Stimulated activated CD8-positive, alpha-beta memory T cell treated with anti-CD3 and anti-CD28 coated beads, Interleukin-2, amount 100 ng/mL, for 48 hours (primary cell): ENCODE data around the gene NEGR1.

Experiments
- DNase-seq, 2 donors: peaks; one replicate each; pipeline ENCODE4 v3.0.0-alpha.2; 2020; ENCODE audit warnings: low read depth in 2 of 2

The NEGR1 gene

DNA sequence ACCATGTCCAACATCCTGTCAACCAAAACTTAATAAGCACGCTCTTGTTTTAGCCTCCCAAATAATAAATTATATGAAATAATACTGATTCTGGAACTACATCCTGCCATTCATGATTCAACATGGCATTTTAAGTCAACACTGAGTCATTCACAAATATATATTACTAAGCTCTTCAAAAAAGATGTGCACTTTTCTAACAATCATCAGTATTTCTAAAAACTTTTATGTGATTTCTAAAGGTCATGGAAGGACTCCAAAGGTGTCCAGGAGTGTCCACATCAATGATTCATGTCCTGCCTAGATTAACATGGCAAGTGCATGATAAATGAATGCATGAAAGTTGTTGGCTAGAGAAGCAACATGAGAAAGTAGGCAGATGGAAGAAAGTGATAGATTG, 51.6 kb downstream of the NEGR1 start:
- no peak for DNase-seq

DNA sequence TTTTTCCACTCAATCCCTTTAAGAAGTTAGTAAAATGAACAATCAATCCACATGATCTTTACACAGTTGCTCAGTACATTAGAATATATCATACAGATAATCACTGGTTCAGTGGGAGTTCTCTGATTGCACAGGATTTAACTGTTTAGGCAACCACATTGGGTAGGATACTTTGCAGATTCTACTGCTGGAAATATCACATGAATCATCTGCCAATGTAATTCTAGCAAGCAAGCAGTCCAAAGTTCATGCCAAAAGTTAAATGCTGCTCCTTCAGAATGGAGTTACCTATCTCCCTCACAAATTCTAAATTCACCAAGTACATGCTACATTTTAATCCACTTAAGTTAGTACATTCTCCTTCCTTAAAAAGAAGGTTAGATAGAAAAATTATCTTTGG, 52.4 kb downstream of the NEGR1 start:
- DNase-seq: no peak

DNA sequence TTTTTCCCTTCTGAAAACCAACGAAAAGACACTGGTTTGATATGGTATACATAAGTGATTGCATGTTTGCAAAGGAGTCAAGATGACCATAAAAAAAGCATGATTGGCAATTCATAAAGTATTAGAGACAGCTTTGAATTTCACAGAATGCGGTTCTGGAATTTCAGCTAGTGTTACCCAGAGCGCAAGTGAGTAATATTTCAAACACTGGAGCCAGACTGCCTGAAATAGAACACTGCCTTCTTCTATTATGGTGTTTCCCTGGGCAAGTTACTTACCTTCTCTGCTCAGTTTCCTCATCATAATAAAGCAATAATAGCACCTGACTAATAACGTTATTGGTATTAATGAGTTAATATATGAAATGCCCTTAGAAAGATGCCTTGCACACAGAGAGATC, 54.7 kb downstream of the NEGR1 start:
- no peak for DNase-seq

DNA sequence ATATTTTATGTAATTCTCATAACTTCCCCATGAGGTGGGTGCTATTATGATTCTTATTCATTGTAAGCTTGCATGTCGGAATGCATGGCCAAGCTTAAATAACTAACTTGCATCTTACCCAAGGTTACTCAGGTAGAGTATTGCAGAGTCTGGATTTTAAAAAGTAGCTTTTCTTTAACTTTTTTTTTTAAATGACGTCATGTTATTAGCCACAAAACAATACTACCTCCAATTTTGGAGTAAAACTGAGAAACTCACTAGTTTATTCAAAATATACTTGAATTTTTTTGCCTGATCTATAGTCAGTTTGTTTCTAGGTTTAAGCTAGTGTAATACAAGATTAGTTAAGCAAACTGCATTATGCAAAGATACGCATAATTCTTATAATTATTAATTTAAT, 57.8 kb downstream of the NEGR1 start:
- DNase-seq: no peak

DNA sequence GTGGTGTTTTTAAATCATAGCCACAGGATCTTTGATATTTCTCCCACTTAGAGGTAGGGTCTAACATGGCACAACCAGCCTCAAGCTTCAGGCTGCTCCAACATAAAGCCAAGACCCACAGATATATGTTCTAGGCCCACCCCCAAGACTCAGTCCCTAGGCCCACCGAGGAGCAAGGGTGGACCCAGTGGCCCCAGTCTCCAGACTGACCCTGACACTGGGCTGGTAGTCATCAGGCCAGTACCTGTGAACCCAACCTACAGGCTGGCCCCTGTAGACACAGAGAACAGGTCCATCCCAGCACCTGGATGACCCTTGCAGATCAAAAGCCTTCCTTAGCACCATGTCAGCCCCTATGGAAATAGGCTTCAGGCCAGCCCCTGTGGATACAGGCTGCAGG, 60.5 kb downstream of the NEGR1 start:
- DNase-seq: no peak

DNA sequence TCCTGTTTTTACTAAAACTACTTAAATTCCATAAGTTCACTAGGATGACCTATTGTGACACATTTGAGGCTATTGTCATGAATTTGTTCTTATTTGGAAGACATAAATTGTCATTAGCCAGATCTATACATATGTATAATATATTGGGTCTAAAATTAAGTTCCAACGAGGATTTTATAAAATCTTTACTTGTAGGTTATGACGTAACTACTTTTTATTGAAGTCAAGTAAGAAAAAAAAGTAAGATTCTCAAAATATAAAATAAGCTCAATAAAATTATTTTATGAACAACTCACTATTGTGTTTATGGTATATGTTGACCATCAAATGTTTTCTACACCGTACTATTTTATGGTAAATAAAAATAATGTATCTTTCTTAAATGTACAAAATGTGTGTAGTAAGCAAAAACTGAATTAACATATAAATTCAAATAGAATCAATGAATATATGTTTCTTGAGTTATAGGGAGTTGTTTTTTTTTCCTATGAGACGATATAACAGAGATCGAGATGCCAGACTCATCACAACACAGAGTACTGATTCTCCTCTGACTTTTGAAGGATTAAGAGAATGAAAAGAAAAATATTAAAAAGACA, 64.1 kb downstream of the NEGR1 start:
- no peak for DNase-seq

DNA sequence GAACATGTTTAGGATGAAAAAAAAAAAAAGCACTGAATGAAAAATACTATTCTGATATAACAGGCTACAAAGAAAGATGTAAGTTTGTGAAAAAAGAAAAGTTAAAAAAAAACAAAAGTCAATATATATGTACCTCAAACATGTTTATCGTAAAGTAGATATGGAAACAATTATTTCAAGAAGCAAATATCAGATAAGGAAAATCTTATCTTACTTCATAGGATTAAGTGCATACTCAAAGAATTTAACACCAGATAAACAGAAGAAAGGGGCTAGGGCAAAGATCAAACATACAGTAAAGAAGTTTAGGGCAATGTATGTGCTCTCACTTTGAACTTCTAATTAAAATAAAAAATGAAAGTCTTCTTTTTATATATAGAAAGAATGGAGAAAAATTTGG, 75.3 kb downstream of the NEGR1 start:
- no peak for DNase-seq

DNA sequence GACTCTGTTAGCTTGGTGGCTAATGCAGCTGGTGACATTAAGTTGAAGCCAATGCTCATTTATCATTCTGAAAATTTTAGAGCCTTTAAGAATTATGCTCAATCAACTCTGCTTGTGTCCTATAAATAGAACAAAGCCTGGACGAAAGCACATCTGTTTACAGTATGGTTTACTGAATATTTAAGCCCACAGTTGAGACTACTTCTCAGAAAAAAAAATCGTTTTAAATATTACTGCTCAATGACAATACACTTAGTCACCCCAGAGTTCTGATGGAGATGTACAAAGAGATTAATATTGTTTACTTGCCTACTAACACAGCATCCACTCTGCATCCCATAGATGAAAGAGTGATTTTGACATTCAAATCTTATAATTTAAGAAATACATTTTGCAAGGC, 79.6 kb downstream of the NEGR1 start:
- DNase-seq: no peak

DNA sequence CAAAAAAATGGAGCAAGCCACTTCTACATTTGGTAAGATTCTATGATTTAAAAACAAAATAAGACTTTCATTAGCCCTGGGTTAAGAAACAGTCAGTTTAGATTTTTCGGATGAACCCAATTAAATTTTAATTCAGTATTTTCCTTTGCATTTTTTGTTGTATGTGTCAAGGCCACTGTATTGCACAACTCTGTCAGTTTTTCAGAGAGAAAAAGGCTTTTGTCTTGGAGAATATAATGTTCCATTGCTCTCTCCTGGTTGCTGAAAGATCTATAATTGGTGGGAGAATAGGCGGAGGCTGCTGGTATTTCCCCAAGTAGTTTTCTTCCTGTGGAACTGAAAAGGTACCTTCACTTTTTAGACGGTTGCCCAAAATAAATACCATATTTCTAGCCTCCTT, 84.6 kb downstream of the NEGR1 start:
- DNase-seq: no peak

DNA sequence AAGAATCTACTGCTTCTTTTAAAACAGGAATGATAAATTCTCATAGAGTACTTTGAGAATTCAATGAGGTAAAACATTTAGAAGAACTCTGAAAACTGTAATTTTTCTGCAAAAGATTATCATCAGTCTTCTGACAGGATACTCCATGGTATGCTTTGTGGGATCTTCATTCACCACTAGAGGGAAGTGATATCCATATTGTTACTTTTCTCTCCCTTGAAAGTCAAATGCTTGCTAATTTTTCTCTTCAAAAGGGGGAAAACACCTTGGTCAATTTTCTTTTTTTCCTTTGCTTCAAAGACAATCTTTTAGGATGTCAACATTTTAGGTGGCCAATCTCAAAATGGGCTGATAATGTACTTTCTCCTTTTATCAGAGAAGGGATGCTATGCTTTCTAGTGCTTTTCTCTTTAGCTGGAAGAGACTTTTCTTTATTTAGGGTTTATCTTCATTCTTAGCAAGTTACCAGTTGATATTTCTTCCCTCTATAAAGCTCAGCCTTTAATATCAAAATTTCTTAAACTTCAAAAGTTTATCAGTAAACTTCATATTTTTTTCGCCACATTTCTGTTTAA, 95.5 kb downstream of the NEGR1 start:
- no peak for DNase-seq

DNA sequence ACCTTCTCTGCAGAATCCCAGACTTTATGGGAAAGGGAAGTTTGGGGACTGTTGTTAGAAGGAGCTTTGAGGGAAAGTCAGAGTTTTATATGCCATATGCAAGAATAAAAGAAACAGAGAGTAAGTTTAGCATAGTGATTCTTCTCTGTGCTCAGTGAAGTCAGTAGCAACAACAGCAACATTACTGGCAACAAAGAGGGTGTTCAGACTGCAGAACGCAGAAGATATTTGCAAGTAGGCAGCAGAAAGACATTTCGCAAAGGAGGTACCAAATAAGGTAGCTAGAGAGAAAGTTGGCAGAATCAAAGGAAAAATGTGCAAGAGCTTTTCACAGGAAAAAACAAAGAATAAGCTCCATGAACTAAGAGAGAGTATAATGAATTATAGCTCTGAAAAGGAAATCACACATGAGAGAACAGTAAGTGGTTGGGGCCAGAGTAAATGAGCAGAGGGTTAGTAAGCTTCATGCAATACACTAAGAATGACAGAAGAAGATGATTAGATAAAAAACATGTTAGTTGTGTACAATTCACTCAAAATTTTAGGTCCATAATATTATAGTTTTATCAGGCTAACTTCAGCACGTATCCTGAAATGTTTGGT, 98.1 kb downstream of the NEGR1 start:
- DNase-seq: no peak

DNA sequence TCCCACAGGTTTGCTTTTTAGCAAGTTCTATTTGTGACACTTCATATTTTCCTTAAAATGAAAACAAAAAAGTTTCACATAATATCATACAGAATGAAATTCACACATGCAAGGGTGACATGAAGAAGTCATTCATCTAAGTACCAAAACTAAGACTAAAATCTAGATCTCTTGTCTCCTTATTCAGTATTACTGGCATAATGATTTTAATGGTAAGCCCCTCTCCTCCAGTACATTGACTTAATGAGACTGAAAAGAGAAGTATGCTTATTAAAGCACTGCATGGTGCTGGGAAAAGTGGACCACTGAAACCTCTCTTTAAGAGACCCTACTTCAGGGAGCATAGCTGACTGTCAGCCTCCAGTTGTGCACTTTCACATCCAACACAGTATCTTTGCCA, 99.5 kb downstream of the NEGR1 start:
- no peak for DNase-seq

DNA sequence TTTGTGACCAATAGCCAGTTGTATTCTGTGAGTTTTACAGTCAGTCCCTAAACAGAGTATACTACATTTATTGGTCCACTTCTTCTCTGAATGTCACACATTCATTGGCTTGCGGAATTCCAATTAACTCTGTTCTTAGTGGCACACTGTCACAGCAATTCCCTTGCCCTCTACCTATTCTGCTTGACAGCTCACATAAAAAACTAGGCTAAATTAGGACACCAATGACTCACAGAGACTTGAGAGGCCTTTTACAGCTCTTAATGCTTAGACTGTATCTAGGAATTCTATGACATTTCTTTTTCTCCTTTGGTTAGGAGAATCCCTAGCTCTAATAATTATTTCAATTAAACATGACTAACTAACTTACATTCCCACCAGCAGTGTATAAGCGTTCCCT, 104.1 kb downstream of the NEGR1 start:
- DNase-seq: no peak

DNA sequence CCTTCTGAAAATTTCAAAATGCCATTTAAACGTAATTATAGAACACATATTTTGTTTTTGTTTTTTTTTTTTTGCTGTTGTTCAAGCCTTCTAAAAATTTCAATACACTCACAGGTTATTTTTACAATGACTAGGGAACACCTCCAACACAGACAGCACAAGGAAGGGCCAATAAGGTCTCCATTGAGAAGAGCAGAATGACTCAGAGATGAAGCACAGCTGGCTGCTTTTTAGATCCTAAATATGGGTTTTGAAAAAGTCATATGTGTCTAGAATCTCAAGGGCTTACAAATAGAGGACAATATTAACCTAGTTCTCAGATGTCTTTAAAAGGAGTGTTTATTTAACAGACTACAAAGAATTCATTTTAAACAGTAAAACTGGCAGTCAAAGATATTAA, 104.6 kb downstream of the NEGR1 start:
- DNase-seq: no peak

DNA sequence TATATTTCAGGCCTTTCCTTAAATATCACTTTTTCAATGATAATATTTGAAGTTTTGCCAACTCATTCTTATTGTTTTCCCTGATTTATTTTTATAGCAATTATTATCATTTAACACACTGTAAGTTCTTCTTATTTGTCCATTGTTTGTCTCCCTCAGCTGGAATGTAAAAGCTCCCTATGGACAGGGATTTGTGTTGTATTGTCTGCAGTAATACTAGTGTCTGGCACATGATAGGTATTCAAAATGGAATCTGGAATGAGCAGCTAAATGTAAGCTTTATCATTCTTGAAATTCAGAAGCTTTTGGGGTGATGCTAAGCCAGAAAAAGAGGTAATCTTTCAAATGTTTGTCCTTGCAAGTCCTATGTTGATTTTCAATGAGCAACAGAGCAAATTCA, 112.1 kb downstream of the NEGR1 start:
- DNase-seq: no peak

DNA sequence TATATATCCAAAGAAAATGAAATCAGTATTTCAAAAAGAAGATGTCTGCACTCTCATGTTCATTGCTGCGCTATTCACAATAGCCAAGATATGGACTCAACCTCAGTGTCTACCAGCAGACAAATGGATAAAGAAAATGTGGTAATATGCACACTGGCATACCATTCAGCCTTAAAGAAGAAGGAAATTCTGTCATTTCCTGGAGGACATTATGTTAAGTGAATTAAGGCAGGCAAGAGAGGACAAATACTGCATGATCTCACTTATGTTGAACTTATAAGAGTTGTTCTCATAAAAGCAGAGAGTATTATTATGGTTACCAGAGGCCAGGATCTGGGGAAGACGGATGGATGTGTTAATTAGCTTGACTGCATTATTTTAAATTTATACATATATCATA, 115.9 kb downstream of the NEGR1 start:
- no peak for DNase-seq

DNA sequence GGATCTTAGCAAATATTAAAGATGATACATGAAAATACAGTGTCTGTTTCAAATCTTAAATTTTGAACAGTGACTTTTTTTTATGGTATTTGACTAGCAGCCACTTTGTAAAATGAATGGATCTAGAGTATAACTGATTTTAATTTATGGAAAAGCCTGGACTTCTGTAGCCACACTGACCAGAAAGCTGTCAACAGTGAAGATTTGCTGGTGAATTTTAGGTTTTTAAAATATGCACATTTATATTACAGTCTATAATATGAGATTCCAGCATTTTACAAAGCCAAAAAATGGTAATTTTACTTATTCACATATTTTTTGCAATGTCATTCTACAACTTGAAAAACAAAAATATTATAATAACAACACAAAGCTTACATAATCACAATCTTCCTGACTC, 131.8 kb downstream of the NEGR1 start:
- no peak for DNase-seq

DNA sequence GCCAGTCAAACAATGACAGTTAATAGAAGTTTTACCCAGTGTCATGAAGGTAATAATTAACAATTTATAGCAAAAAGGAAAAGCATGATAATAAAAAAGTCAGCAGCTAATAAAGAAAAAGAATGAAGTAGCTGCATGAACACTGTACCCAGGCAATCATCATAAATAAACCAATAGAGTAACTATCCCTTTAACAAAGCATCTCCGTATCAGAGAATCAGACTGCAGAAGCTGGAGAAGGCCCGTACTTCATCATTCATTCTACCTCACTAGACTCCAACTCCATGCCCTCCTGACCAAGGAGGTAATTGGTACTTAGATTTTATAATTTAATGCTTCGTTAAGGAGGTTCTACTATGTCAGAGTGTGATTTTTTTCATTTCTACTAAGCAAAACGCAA, 140.5 kb downstream of the NEGR1 start:
- no peak for DNase-seq

DNA sequence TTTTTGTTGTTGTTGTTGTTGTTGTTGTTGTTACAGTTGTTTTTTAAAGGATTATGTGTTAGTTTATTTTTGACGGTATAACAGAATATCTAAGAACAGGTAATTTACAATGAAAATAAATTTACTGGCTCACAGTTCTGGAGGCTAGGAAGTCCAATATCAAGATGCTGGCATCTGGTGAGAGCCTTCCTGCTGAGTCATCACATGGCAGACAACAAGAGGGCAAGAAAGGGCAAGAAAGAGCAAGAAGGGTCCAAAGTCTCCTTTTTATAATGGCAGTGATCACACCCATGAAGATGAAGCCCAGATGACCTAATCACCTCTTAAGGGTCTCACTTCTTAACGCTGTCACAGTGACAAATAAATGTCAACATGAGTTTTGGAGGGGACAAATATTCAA, 142.1 kb downstream of the NEGR1 start:
- DNase-seq: no peak

DNA sequence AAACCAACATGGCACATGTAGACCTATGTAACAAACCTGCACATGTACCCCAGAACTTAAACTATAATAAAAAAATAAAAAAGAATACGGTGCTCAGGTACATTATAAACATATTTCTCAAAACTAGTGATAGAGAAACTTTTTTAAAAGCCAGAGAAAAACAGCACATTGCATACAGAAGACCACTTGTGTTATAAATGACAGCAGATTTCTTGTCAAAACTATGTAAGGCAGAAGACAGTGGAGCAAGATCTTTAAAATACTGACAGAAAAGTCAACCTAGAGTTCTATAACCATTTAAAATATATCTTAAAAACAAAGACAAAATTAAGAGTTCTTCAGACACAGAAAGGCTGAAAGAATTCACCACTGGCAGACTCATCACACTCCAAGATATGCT, 144.7 kb downstream of the NEGR1 start:
- no peak for DNase-seq

DNA sequence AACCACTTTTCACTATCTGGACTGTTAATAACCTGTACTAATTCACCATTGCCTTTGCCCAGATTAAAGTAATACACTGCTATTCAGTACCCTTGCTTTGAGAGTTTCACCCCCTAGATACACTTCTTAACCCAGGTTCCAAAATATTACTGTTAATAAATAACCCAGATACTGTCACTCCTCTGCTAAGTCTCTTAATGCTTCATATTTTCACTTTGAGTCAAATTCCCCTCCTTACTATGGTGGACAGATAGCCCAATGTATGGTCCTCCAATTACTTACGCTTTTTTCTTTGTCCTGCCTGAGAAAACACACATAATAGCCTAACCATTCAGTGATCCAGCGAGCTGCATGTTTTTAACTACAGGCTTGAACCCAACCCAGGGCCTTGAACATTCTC, 152.5 kb downstream of the NEGR1 start:
- DNase-seq: no peak

DNA sequence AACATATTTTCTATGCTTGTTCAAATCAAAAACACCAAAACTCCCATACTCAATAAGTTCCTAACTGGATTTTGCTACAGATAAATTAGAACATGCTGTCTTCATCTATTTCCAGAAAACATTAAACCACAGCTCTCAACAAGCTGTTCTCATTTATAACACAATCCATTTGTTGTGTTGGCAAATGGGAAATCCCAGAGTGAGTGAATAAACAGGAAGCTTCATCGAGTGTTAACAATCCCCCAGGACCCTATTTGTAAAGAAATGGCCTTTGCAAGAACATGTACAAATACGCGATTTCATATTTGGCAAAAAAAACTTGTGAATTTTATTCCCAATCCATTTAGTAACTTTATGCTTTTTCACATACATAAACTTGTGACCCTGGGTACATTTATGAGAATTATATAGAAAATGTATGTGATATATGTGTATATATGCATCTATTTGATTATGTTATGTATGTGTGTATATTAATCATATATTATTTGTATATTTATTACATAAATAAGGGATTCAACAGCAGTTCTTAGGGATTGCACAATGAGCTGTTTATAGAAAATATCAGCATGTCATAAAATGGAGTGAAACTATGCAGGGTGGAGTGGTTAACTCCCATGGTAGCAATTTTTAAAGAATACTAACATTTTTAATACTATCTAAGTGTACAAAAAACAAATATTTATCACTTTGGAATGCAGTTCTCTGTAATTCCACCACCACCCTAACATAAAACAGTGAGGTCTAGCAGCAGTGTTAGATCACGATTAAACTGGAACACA, 160.0 kb downstream of the NEGR1 start:
- no peak for DNase-seq

DNA sequence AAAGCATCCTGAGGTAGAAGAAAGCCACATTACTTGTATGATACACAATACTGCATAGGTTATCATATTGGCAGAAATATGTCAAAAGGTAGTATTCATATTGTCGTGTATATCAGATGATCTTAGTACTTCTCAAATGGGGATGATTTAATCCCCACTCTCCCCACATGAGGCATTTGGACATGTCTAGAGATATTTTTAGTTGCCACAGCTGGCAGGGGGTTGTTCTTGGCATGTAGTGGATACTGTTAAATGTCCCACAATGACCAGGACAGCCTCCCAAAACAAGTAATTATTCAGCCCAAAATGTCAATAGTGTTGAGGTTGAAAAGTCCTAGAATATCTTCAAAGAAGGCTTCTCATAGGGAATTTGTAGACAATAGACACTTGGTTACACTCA, 162.8 kb downstream of the NEGR1 start:
- no peak for DNase-seq
